SHP77 (cell line): ENCODE data around the gene PITPNC1.
"Not testable (repeated sequence)": the region's sequence is repeated elsewhere in the genome, so short reads cannot be mapped to it uniquely, and the experiment has no call there.

Source experiments
- DNase-seq, 2 experiments: peaks; one replicate each; lab custom pipeline; 2025; lab: John Stamatoyannopoulos, UW

Gene PITPNC1

GRCh38 chr17:67649891-67650290, 272.8 kb downstream of the PITPNC1 start:
- DNase-seq = no peak

DNA sequence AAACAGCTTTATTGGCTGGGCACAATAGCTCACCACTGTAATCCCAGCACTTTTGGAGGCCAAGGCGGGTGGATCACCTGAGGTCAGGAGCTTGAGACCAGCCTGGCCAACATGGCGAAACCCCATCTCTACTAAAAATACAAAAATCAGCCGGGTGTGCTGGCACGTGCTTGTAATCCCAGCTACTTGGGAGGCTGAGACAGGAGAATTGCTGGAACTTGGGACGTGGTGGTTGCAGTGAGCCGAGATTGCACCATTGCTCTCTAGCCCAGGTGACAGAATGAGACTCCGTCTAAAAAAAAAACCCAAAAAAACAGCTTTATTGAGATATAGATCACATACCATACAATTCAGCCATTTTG, 274.1 kb downstream of the PITPNC1 start:
- not testable (repeated sequence) for DNase-seq

GRCh38 chr17:67652433-67652832, 275.4 kb downstream of the PITPNC1 start:
- DNase-seq = no peak

GRCh38 chr17:67655478-67656148, 278.5 kb downstream of the PITPNC1 start:
- DNase-seq = no peak

- no peak for DNase-seq
These were observed 279.6 kb downstream of the PITPNC1 start for GRCh38 chr17:67656494-67657203.

DNA sequence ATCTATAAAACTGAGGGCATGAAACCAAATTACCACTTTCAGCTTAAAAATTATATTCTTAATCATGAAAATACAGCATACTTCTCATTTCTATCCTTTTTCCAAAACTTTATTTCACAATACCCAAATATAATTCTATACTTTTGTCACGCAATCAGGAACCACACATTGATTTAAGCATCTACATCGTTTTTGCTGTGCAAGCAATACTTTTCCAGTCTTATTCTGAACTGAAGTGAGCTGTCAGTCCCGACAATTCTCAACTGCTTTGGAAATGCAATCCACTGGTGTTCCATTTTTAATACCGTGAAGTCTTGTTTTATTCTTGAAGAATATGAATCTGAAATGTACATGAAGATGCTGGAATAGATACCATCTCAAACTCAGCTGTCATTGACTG, 280.5 kb downstream of the PITPNC1 start:
- DNase-seq = no peak

- no peak for DNase-seq
These were observed 281.2 kb downstream of the PITPNC1 start for GRCh38 chr17:67658265-67658664.

- no peak for DNase-seq
These were observed 281.9 kb downstream of the PITPNC1 start for GRCh38 chr17:67659028-67659427.

- DNase-seq = no peak
These were observed 285.6 kb downstream of the PITPNC1 start for GRCh38 chr17:67662712-67663111.

- no peak for DNase-seq
These were observed 286.4 kb downstream of the PITPNC1 start for GRCh38 chr17:67663457-67663856.

DNA sequence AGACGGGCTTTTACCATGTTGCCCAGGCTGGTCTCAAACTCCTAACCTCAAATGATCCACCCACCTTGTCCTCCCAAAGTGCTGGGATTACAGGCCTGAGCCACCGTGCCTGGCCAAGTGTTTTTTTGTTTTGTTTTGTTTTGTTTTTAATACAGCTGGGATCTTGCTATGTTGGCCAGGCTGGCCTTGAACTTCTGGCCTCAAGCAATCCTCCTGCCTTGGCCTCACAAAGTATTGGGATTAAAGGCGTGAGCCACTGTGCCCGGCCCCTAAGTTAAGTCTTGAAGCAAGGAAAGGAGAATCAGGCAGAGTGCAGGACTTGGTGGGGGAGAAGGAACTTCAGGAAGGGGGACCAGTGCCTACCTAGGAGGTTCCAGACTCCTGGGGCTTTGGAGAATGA, 288.9 kb downstream of the PITPNC1 start:
- DNase-seq = no peak

- no peak for DNase-seq
These were observed 289.6 kb downstream of the PITPNC1 start for GRCh38 chr17:67666710-67667109.

DNA sequence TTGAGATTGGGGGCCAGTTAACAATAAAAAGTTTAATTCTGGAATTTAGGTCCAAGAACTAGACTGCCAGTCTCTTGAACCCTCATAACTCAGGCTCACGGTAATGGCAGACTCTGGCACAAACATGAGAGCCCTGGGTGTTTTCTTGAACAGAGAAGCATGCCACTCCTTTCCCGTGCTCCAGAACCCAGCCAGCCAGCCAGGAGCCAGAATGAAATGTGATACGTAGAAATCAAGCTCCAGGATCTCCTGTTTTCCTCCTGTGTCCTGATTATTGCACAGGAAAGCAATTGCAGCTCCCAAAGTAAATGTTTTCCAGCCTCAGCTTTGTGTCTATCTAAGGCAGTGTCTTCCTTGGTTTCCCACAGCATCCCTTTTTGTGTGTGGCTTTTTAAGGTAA, 294.4 kb downstream of the PITPNC1 start:
- DNase-seq = no peak

- DNase-seq = peak in 1 of 2 experiments; percentile 17
These were observed 295.7 kb downstream of the PITPNC1 start for GRCh38 chr17:67672592-67673335.

GRCh38 chr17:67675481-67675880, 298.4 kb downstream of the PITPNC1 start:
- no peak for DNase-seq

DNA sequence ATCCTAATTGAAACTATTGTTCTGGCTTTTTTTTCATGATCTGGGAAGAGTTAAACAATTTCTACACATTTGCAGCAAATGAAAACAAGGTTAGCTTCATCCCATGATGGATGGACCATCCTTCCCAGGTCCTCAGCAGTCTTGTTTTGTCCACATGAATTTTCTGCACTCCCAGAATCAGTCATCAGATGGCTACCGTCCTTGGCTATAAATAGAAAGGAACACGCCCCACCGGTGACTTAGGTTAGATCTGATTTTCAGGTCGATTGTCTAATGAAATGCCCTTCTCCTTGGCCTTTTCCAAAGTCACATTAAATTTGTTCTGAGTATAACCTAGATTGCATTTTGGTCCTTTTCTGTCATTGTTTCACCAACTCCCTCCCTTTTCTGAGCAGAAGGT, 299.2 kb downstream of the PITPNC1 start:
- no peak for DNase-seq

GRCh38 chr17:67678414-67678813, 301.3 kb downstream of the PITPNC1 start:
- no peak for DNase-seq

- no peak for DNase-seq
These were observed 302.1 kb downstream of the PITPNC1 start for GRCh38 chr17:67679225-67679624.

DNA sequence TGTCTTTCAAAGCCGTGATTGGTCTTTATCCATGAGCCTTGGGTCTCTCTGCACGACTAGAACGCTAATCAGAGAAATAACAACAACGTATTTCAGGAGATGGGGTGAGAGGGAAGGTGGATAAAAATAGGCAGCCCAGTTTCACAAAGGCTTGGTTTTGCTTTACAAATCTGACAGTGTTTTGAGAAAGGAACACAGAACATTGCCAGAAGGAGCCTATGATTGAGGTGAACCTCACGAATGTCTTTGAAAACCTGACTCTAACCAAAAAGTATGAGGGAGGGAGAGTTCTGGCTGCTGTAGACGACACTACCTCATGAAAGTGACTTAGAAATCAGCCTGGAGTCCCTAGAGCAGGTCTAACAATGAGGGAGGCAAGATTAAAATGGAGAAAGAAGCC, 302.6 kb downstream of the PITPNC1 start:
- no peak for DNase-seq

- DNase-seq = no peak
These were observed 303.6 kb downstream of the PITPNC1 start for GRCh38 chr17:67680445-67681224.

GRCh38 chr17:67682196-67682595, 305.1 kb downstream of the PITPNC1 start:
- no peak for DNase-seq

DNA sequence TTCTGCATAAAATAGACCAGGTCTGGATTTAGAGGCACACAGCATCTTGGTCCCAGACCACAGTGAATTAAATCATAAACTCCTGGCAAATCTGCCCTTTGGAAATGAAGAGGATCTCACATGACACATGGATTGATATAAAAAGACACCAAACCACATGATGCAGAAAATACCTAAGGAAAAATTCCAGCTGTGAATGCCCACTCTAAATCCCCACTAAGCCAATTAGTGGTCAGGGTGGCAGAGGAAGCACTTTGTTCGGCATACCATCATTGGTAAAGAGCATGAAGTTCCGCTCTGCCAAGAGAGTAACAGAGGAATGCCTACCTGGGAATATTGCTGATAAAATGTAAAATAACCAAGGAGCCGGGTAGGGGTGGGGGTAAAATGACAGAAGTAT, 308.3 kb downstream of the PITPNC1 start:
- DNase-seq = no peak
